ENCODE data around the gene CCDC190. TPM values are rescaled to one million over a fixed set of nuclear protein-coding genes. Genes with fewer than 3 reads are reported as not detected.

The CCDC190 gene
- total and polyA plus RNA-seq, 2 of the 13 experiments (the other 11 are each of a cell fraction or from before 2014, with no cell fraction given) = not detected

- BruUV-seq (replicated peaks) = no TSS peak
- H3K27ac ChIP-seq (ENCODE audit: extremely low read length, insufficient read depth, low read length) = no peak overlapping the region
- no peak overlapping the region for H2AFZ ChIP-seq (ENCODE audit: low read length)
- WGBS (ENCODE audit: low lambda C conversion rate) = 36% methylated on average over 3 of the region's 5 CpGs
- FAIRE-seq (no peak), DNase-seq (ENCODE audit: low spot score) (no peak), ATAC-seq (no peak; the same call in 2 of the 3 replicates)
- POLR2A ChIA-PET = no interaction called here
- H4K20me1 ChIP-seq (ENCODE audit: insufficient read depth, low read length) = no peaks in the 10 kb centered on the region
- H3K9me3 ChIP-seq (ENCODE audit: low read length) = no peaks in the 10 kb centered on the region
- H3K79me2 ChIP-seq (ENCODE audit: insufficient read depth, low read length) = no peaks in the 10 kb centered on the region
- H3K4me1 ChIP-seq (ENCODE audit: insufficient read depth, low read length) = peaks cover 8% of the 10 kb centered on the region
- intact Hi-C loops (cut with micrococcal nuclease; ENCODE audit: unreplicated experiment) (no loop called here), in situ Hi-C loops (cut with HindIII; ENCODE audit: extremely low pct_ligation_motif_present, low pct_unique_long_range_greater_than_20kb) (loop anchor here (10.0 kb wide), 1 partner anchor 193 kb away; no protein-coding TSS in a partner anchor)
- CTCF ChIA-PET (ENCODE audit: low intra/inter-chr PET ratio, low total read pairs) = no interaction called here
- no peak overlapping the region for H3K9ac ChIP-seq (ENCODE audit: insufficient read depth, low read depth, low read length)
- no peaks in the 10 kb centered on the region for H3K36me3 ChIP-seq (replicated peaks in 1 of 2; ENCODE audit: control insufficient read depth in 1 of 2, insufficient read depth in 2 of 2, low read length in 2 of 2)
- H3K4me3 ChIP-seq (replicated peaks in 1 of 3; ENCODE audit: insufficient read depth in 1 of 3, low read depth in 2 of 3, low read length in 3 of 3) = no peak overlapping the region
- H3K4me2 ChIP-seq (ENCODE audit: low read depth, low read length) = no peak overlapping the region
- peaks cover 0 to 14% of the 10 kb centered on the region in 2 experiments; a peak in 2 of 5 replicates for H3K27me3 ChIP-seq (ENCODE audit: control insufficient read depth in 1 of 2, insufficient read depth in 2 of 2, low read length in 2 of 2)
- TF ChIP-seq ZNF142 (CRISPR knock-in tag; IDR thresholded peaks at IDR 0.05) (no peak), MED8 (CRISPR knock-in tag; IDR thresholded peaks at IDR 0.05; ENCODE audit: insufficient replicate concordance) (no peak), ZNF576 (CRISPR knock-in tag; IDR thresholded peaks at IDR 0.05) (no peak), ZFP37 (CRISPR knock-in tag; IDR thresholded peaks at IDR 0.05; ENCODE audit: borderline replicate concordance) (no peak), RFXAP (CRISPR knock-in tag; IDR thresholded peaks at IDR 0.05; ENCODE audit: borderline replicate concordance) (no peak), ZNF709 (CRISPR knock-in tag; IDR thresholded peaks at IDR 0.05) (no peak), HMGXB3 (CRISPR knock-in tag; IDR thresholded peaks at IDR 0.05; ENCODE audit: borderline replicate concordance) (no peak), ZNF44 (CRISPR knock-in tag; IDR thresholded peaks at IDR 0.05) (no peak), SP4 (CRISPR knock-in tag; IDR thresholded peaks at IDR 0.05) (no peak), ZNF598 (CRISPR knock-in tag; IDR thresholded peaks at IDR 0.05; ENCODE audit: borderline replicate concordance) (no peak), ZBTB46 (CRISPR knock-in tag; IDR thresholded peaks at IDR 0.05; ENCODE audit: borderline replicate concordance) (no peak), MLX (CRISPR knock-in tag; IDR thresholded peaks at IDR 0.05) (no peak)
These were observed 20.6 kb upstream of the CCDC190 start for GRCh38 chr1:162881590-162881989.
